ENCODE data around the gene RHBDL2. TPM values are rescaled to one million over a fixed set of nuclear protein-coding genes. Genes with fewer than 3 reads are reported as not detected.
"Not testable (repeated sequence)": the region's sequence is repeated elsewhere in the genome, so short reads cannot be mapped to it uniquely, and the experiment has no call there.

Gene RHBDL2
- total RNA-seq, 2 experiments from 2014 or later: not detected

GRCh38 chr1:38839363-38839762, 102.3 kb downstream of the RHBDL2 start:
- Mint-ChIP-seq H3K36me3 (ENCODE audit: low read depth) (peaks cover 60% of the 10 kb centered on the region), H3K9me3 (no peaks in the 10 kb centered on the region), H3K4me3 (no peak overlapping the region), H3K27ac (no peak overlapping the region), H3K27me3 (no peaks in the 10 kb centered on the region), H3K4me1 (ENCODE audit: low read depth) (peaks cover 19% of the 10 kb centered on the region)
- Histone ChIP-seq H3K9me3 (ENCODE audit: control insufficient read depth in 1 of 2, insufficient read depth in 1 of 2, low read length in 2 of 2) (no peaks in the 10 kb centered on the region), H3K4me3 (ENCODE audit: low read length) (no peak overlapping the region), H3K4me1 (ENCODE audit: insufficient read depth, low read length) (no peaks in the 10 kb centered on the region), H3K27ac (ENCODE audit: low read depth in 1 of 2, low read length in 2 of 2) (no peak overlapping the region), H3K27me3 (ENCODE audit: control insufficient read depth in 1 of 2, insufficient read depth in 2 of 2, low read length in 2 of 2) (no peaks in the 10 kb centered on the region), H3K36me3 (ENCODE audit: insufficient read depth, low read length) (peaks cover 53% of the 10 kb centered on the region)
- TF ChIP-seq CTCF (IDR thresholded peaks at IDR 0.05): no peak
- CTCF ChIA-PET: interaction anchor here (0.6 kb wide), 1 partner anchor 979 kb away, joined by 3 read pairs; no protein-coding TSS in a partner anchor
- ATAC-seq (ENCODE audit: poor library complexity) (no peak), DNase-seq (no peak)
- intact Hi-C loops (cut with DNase I, micrococcal nuclease): loop anchor here (5.0 to 10.0 kb wide), 4 partner anchors 477 to 1237 kb away; partner anchors contain the start of gene CDCA8 (in 1 of the 2)
- POLR2A ChIA-PET: no interaction called here

- H3K27ac Mint-ChIP-seq; CTCF ChIA-PET; H3K27me3 ChIP-seq (ENCODE audit: control insufficient read depth in 1 of 2, insufficient read depth in 2 of 2, low read length in 2 of 2); H3K27ac ChIP-seq (ENCODE audit: low read depth in 1 of 2, low read length in 2 of 2); H3K9me3 Mint-ChIP-seq; H3K9me3 ChIP-seq (ENCODE audit: control insufficient read depth in 1 of 2, insufficient read depth in 1 of 2, low read length in 2 of 2); DNase-seq; ATAC-seq (ENCODE audit: poor library complexity); POLR2A ChIA-PET; H3K4me3 Mint-ChIP-seq; H3K4me3 ChIP-seq (ENCODE audit: low read length); H3K4me1 Mint-ChIP-seq (ENCODE audit: low read depth); H3K4me1 ChIP-seq (ENCODE audit: insufficient read depth, low read length); H3K27me3 Mint-ChIP-seq: not testable (repeated sequence)
- intact Hi-C loops (cut with DNase I, micrococcal nuclease): loop anchor here (5.0 to 10.0 kb wide), 4 partner anchors 474 to 1234 kb away; partner anchors contain the start of gene CDCA8 (in 1 of the 2)
- H3K36me3 Mint-ChIP-seq (ENCODE audit: low read depth): peaks cover 38% of the 10 kb centered on the region
- H3K36me3 ChIP-seq (ENCODE audit: insufficient read depth, low read length): peaks cover 30% of the 10 kb centered on the region
These were observed 105.3 kb downstream of the RHBDL2 start for GRCh38 chr1:38836316-38836715.

Other genes starting within 250 kb of the RHBDL2 start
- 10 to 100 TPM in 1 of 2 experiments, 1 to 10 TPM in 1; 9.2 to 11.4 TPM for gene RRAGC, start 82.1 kb downstream of the RHBDL2 start, total RNA-seq
- gene MYCBP, start 68.5 kb downstream of the RHBDL2 start, total RNA-seq: 1 to 10 TPM; 1.5 to 2.2 TPM
- not detected for gene GJA9, start 60.2 kb downstream of the RHBDL2 start, total RNA-seq
- 100 to 1,000 TPM; 108 to 112 TPM for gene AKIRIN1, start 49.4 kb upstream of the RHBDL2 start, total RNA-seq
- 100 to 1,000 TPM; 153 to 156 TPM for gene NDUFS5, start 84.5 kb upstream of the RHBDL2 start, total RNA-seq

Measured in CD4-positive, alpha-beta T cell (primary cell).